Activated CD4-positive, alpha-beta T cell treated with anti-CD3 and anti-CD28 coated beads, Interleukin-2, amount 10 ng/mL, durations not matched to agents 24 days and 14 days (primary cell): ENCODE data around the gene PLA2G4B. TPM values are rescaled to one million over a fixed set of nuclear protein-coding genes. Genes with fewer than 3 reads are reported as not detected.
"Not testable (repeated sequence)": the region's sequence is repeated elsewhere in the genome, so short reads cannot be mapped to it uniquely, and the experiment has no call there.

ENCODE experiments used
- DNase-seq: peaks from one replicate; pipeline ENCODE4 v3.0.0; 2022
- H3K27ac Mint-ChIP-seq: one replicate; pipeline ENCODE4 v1.8.0; 2022; ENCODE audit warnings: mild to moderate bottlenecking, mixed read lengths
- H3K27me3 Mint-ChIP-seq: one replicate; pipeline ENCODE4 v1.8.0; 2022; ENCODE audit warnings: mixed read lengths
- H3K36me3 Mint-ChIP-seq: one replicate; pipeline ENCODE4 v1.8.0; 2022; ENCODE audit warnings: low read depth, mild to moderate bottlenecking, mixed read lengths
- H3K4me1 Mint-ChIP-seq: one replicate; pipeline ENCODE4 v1.8.0; 2021; ENCODE audit warnings: mixed read lengths
- H3K4me3 Mint-ChIP-seq: one replicate; pipeline ENCODE4 v1.8.0; 2022; ENCODE audit warnings: mild to moderate bottlenecking, moderate library complexity, mixed read lengths
- H3K9me3 Mint-ChIP-seq: one replicate; pipeline ENCODE4 v1.8.0; 2021; ENCODE audit warnings: mixed read lengths
- intact Hi-C: fragments of 100-400 bp; cut with micrococcal nuclease; formaldehyde crosslinking; loops from one replicate; pipeline ENCODE4 v1.15.1; 2023
- total RNA-seq: library from RNA; stranded (reverse); gene quantifications from 2 replicates; pipeline ENCODE4 v1.2.3, GENCODE V29; 2022

The PLA2G4B gene
- total RNA-seq, 1 donor from 2014 or later, result 8.5 TPM

DNA sequence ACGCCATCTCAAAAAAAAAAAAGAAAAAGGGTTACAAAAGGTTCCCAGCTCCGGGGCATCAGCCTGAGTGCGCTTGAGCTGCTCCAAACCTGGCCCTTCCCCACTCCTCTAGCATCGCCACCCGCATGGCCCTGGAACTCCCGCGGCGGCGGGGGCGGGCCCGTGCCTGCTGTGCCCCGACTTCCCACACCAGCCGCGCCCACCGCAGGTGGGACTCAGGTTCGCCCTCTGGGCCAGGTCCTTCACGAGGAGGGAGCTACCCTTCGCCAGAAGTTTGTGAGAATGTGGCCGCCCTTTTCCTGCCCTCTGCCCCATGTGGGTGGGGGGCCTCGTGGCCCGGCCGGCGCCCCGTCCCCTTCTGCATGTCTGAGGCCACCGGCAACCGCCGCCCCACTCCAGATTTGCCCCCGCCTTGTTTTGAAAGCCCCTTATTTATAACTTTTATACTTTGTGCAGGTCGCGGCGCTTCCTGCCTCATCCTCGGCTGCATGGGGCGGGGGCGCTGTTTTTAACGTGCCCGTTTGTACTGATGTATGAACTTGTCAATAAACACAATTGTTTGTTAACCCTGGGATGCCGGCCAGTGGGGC is 11.3 kb upstream of the PLA2G4B start:
- no peaks in the 10 kb centered on the region for H3K9me3 Mint-ChIP-seq
- H3K36me3 Mint-ChIP-seq, result peaks cover 25% of the 10 kb centered on the region
- DNase-seq, result no peak
- peaks cover 2% of the 10 kb centered on the region for H3K27me3 Mint-ChIP-seq
- peak overlapping the region; percentile 86 for H3K4me3 Mint-ChIP-seq
- H3K27ac Mint-ChIP-seq, result peak overlapping the region; percentile 87
- intact Hi-C loops, result loop anchor here (5.0 kb wide), 2 partner anchors 130 to 335 kb away; partner anchors contain the start of gene ITPKA
- H3K4me1 Mint-ChIP-seq, result peaks cover 30% of the 10 kb centered on the region

DNA sequence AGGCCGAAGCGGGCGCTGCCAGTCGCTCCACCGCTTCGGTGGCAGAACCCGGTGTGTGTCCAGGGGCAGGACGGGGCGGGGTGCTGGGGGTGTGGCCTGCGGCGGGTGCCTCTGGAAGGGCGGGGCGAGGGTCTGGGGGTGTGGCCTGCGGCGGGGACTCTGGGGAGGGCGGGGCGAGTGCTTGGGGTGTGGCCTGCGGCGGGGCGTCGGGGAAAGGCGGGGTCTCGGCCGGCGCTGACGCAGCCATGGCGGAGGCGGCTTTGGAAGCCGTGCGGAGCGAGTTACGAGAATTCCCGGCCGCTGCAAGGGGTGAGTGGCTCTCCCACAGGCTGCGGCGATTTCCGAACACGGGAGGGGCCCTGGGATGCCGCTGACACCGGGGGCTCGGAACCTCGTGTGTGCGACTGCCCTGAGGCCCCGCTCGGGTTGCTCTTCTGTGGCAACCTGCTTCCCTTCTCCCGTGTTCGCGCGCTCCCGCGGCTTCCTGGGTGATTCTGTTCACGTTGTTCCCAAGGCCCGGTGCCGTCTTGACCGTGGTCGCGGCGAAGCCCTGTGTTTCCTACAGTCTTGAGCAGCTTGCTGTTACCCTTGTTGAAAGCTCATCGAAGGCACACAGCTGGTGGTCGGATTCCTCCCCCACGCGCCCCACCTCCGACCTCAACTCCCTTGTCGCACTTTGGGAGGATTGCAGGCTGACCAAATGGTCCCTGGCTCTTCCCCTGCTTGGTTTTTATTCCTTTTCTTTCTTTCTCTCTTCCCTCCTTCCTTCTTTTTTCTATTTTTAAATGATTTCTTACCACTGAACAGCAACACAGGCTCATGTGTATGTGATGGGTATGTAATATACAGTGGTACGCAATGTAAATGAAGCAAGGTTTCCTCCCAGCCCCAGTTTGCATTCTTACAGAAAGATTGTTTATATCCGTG is 10.5 kb upstream of the PLA2G4B start, which contains the start of gene JMJD7:
TSS of gene JMJD7 (plus strand) at position 213 of the 927 bp plus-strand sequence. CDS start at position 246, 33 bp downstream.
- H3K4me3 Mint-ChIP-seq, result peak within 1 kb of the TSS; percentile 86
- peaks cover 2% of the 10 kb centered on the region for H3K27me3 Mint-ChIP-seq
- intact Hi-C loops, result loop anchor here (1.0 to 5.0 kb wide), 4 partner anchors 54 to 336 kb away; partner anchors contain the start of genes ITPKA and MAPKBP1
- H3K27ac Mint-ChIP-seq, result peak within 1 kb of the TSS; percentile 87
- peaks cover 38% of the 10 kb centered on the region for H3K4me1 Mint-ChIP-seq
- peaks cover 25% of the 10 kb centered on the region for H3K36me3 Mint-ChIP-seq
- peak; percentile 98 for DNase-seq
- no peaks in the 10 kb centered on the region for H3K9me3 Mint-ChIP-seq

DNA sequence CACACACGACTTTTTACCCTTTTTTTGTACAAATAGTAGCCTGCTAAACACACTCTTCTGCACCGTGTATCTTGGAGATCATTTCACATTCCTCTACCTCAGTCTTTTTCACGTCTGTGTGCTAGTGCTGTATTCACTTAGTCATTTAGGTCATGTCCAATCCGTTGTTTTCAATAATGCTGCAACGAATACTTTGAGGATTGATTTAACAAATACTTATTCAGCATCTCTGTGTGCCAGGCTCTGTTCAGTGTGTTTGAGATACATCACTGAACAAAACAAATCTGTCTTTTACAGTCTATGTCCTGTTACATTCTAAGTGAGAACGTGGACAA is 9.9 kb upstream of the PLA2G4B start:
- Mint-ChIP-seq H3K4me3 (peak overlapping the region; percentile 86), H3K27ac (peak overlapping the region; percentile 52), H3K9me3 (no peaks in the 10 kb centered on the region), H3K27me3 (peaks cover 2% of the 10 kb centered on the region), H3K4me1 (peaks cover 38% of the 10 kb centered on the region), H3K36me3 (peaks cover 22% of the 10 kb centered on the region)
- intact Hi-C loops, result loop anchor here (1.0 to 5.0 kb wide), 4 partner anchors 54 to 336 kb away; partner anchors contain the start of genes ITPKA and MAPKBP1
- DNase-seq, result no peak

DNA sequence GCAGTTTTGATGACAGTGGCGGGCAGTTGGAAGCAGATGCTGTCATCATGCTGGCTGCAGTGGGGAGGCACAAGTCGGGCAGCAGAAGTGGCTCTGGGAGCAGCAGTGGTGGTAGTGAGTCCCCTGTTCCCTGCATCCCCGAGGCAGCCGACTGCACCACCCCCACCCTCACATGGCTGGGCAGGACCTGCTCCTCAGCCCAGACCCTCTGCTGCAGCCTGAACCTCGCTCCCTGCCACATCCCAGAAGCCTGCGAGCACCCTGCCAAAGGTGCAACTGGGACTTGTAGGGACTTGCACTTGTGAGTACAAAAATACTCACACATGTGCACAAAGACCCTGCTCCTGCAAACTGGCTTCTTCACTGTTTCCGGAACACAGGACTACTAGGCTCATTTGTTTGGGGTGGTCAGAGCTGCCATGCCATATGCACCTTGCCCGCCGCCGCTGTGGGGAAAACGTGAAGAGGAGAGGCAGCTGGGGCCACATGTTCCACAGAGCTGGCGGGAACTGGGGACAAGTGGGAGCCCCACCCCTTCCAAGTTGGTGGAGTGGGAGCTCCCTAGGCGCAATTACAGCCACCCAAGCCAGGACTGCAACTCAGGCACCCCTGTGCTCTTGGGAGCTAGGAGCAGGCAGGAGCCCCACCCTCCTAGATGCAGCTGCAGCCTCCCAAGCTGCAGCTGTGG is 8.5 kb upstream of the PLA2G4B start:
- Mint-ChIP-seq H3K9me3 (no peaks in the 10 kb centered on the region), H3K27ac (no peak overlapping the region), H3K36me3 (peaks cover 14% of the 10 kb centered on the region), H3K27me3 (peaks cover 2% of the 10 kb centered on the region), H3K4me1 (peaks cover 38% of the 10 kb centered on the region), H3K4me3 (no peak overlapping the region)
- DNase-seq, result no peak
- intact Hi-C loops, result loop anchor here (2.0 to 5.0 kb wide), 4 partner anchors 75 to 338 kb away; partner anchors contain the start of gene ITPKA

DNA sequence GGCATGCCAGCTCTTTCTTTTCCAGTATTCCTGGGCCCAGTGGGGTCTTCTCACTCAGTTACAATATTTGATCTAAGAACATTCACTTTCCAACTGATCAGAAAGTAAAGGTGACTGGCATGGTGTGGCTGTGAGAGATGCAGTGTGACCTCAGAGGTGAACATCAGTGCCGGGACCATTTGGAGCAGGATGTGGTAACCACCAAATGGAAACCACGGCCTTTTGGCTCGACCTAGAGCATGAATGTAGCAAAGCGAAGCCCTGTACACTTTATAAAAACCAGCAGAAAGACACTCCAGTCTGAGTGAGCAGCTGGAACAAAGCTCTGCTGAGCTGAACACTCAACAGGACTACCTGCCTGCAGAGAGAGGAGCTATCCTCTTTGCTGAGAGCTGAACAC is 7.4 kb upstream of the PLA2G4B start:
- intact Hi-C loops, result loop anchor here (2.0 kb wide), 1 partner anchor 74 kb away; no protein-coding TSS in a partner anchor
- H3K27ac Mint-ChIP-seq, result peak overlapping the region; percentile 64
- not testable (repeated sequence) for H3K27me3 Mint-ChIP-seq, H3K9me3 Mint-ChIP-seq
- peak overlapping the region; percentile 54 for H3K4me3 Mint-ChIP-seq
- DNase-seq, result peak; percentile 92
- peaks cover 38% of the 10 kb centered on the region for H3K4me1 Mint-ChIP-seq
- peaks cover 13% of the 10 kb centered on the region for H3K36me3 Mint-ChIP-seq

DNA sequence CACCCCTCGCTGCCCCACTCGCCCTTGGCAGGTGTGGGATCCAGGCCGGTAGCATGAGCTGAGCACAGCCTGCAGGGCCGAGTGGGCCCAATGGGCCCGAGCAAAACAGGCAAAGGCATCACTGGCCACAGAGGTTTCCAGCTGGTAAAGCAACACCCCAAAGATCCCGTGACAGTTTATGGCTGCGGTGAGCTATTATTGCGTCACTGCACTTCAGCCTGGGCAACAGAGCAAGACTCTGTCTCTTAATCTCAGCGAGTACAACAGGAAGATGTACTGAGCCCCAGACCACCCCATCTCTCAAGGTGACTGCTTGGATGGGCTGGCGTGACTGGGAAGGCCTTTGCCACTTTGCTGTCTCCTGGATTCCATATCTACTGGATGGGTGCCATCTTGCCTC is 6.4 kb upstream of the PLA2G4B start:
- H3K27me3 Mint-ChIP-seq, result no peaks in the 10 kb centered on the region
- intact Hi-C loops, result no loop called here
- H3K27ac Mint-ChIP-seq, result no peak overlapping the region
- H3K4me3 Mint-ChIP-seq, result no peak overlapping the region
- peaks cover 35% of the 10 kb centered on the region for H3K4me1 Mint-ChIP-seq
- DNase-seq, result no peak
- peaks cover 13% of the 10 kb centered on the region for H3K36me3 Mint-ChIP-seq
- H3K9me3 Mint-ChIP-seq, result no peaks in the 10 kb centered on the region

DNA sequence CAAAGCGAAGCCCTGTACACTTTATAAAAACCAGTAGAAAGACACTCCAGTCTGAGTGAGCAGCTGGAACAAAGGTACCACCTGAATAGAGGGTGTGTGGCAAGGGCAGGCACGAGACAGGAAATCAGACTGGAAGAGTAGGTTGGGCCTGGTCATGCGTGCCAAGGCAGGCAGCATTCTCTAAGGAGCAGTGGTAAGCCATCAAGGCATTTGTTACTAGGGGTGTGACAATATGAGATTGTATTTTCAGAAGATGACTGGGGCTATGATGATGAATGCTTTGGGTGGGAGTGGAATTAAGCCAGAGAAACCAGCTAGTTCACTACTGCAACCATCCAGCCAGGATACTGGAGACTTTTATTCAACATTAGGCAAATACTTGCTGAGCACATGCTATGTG is 5.8 kb upstream of the PLA2G4B start:
- intact Hi-C loops, result no loop called here
- Mint-ChIP-seq H3K27ac (no peak overlapping the region), H3K36me3 (peaks cover 15% of the 10 kb centered on the region), H3K27me3 (no peaks in the 10 kb centered on the region), H3K4me1 (peaks cover 33% of the 10 kb centered on the region), H3K4me3 (no peak overlapping the region), H3K9me3 (no peaks in the 10 kb centered on the region)
- no peak for DNase-seq

DNA sequence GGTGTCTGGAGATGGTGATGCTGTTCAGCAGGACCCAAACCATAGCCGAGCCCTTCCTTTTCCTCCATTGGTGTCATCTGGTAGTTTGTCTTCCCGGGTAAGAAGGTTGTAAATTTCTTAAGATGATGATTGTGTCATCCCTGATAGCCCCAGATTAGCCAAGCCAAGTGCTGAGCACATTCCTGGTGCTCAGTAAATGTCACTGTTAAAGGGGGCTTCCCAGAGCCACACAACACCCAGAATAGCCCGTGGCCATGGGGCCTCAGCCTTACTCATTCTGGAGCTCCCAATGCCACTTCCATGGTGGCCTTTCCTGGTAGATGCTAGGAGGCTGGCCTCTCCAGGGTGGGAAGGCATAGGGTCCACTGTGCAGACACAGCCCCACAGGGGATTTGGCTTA is 4.6 kb upstream of the PLA2G4B start:
- no peak overlapping the region for H3K27ac Mint-ChIP-seq
- H3K27me3 Mint-ChIP-seq, result no peaks in the 10 kb centered on the region
- no peak for DNase-seq
- H3K4me3 Mint-ChIP-seq, result no peak overlapping the region
- intact Hi-C loops, result no loop called here
- H3K4me1 Mint-ChIP-seq, result peaks cover 26% of the 10 kb centered on the region
- peaks cover 15% of the 10 kb centered on the region for H3K36me3 Mint-ChIP-seq
- no peaks in the 10 kb centered on the region for H3K9me3 Mint-ChIP-seq

DNA sequence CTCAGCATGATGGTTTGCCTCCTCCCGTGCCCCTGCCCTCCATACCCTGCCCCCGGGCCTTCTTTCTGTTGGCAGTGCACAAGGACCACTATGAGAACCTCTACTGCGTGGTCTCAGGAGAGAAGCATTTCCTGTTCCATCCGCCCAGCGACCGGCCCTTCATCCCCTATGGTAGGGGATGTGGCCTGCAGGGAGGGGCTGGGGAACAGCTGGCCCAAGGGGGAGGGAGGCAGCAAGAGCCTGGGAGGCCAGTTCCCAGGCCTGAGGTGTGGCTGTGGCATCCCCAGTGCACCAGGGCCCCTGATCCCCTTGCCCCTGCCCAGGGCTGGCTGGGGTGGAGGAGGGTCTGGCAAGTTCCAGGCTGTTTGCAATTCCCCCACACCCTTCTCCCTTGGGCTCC is 2.6 kb upstream of the PLA2G4B start:
- no peak for DNase-seq
- Mint-ChIP-seq H3K4me3 (no peak overlapping the region), H3K27me3 (no peaks in the 10 kb centered on the region), H3K9me3 (no peaks in the 10 kb centered on the region), H3K4me1 (peaks cover 20% of the 10 kb centered on the region), H3K36me3 (peaks cover 13% of the 10 kb centered on the region), H3K27ac (no peak overlapping the region)
- intact Hi-C loops, result no loop called here

DNA sequence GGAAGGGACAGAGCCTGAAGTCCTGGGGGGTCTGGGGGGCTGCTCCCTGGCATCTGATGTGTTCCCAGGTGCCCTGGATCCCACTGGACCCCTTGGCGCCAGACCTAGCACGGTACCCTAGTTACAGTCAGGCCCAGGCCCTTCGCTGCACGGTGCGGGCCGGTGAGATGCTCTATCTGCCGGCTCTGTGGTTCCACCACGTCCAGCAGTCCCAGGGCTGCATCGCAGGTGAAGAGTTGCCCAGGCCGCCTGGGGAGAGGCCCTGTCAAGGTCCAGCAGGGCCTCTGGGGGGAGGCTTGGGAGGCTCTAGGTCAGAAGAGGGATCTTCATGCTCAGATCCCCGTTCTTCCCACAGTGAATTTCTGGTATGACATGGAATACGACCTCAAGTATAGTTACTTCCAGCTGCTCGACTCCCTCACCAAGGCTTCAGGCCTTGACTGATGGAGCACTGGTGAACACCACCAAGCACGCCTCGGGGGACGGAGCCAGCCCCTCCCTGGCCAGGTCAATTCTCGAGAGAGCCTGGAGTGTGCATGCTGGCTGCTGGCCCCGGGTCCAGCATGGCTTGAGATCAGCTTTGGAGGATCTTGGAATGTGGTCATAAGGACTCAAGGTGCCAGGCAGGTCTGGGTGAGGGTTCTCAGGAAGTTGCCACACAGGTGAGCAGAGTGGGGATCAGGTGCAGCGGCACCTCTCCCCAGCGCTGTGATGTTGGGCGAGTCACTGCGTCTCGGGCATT is 1.8 kb upstream of the PLA2G4B start:
- Mint-ChIP-seq H3K4me3 (no peak overlapping the region), H3K27ac (no peak overlapping the region), H3K27me3 (no peaks in the 10 kb centered on the region), H3K36me3 (peaks cover 11% of the 10 kb centered on the region), H3K9me3 (no peaks in the 10 kb centered on the region), H3K4me1 (peaks cover 12% of the 10 kb centered on the region)
- intact Hi-C loops, result no loop called here
- no peak for DNase-seq

DNA sequence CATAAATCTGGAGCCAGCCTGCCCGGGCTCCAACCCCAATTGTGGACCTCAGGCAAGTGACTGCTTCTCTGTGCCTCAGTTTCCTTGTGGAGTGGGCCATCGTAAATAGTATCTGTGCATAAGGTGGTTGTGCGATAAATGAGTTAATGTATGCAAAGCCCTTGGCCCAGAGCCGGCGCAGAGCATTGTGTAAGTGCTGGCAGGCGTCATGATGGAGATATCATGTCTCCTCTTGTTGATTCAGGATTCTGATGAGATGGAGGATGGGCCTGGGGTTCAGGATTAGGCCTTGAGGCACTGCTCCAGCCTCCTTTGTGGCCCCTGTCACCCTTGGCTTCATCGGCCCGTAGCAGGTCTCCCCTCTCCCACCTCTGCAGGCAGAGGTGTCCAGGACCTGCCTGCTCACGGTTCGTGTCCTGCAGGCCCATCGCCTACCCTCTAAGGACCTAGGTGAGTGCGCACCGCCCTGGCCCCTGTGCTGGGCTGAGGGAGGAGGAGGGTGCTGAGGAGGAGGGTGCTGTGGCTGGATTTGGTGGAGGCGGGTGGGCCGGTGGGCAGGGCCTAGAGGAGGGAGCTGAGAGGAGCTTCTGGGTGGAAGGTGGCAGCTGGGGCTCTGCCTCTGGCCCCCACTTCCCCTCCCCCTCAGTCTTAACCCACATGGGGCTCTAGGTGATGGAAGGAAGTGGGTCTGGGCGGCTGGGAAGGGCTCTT is 1.3 kb downstream of the PLA2G4B start:
- intact Hi-C loops, result no loop called here
- Mint-ChIP-seq H3K36me3 (peaks cover 8% of the 10 kb centered on the region), H3K9me3 (no peaks in the 10 kb centered on the region), H3K27me3 (no peaks in the 10 kb centered on the region), H3K4me3 (no peak overlapping the region), H3K4me1 (no peaks in the 10 kb centered on the region), H3K27ac (no peak overlapping the region)
- DNase-seq, result no peak

DNA sequence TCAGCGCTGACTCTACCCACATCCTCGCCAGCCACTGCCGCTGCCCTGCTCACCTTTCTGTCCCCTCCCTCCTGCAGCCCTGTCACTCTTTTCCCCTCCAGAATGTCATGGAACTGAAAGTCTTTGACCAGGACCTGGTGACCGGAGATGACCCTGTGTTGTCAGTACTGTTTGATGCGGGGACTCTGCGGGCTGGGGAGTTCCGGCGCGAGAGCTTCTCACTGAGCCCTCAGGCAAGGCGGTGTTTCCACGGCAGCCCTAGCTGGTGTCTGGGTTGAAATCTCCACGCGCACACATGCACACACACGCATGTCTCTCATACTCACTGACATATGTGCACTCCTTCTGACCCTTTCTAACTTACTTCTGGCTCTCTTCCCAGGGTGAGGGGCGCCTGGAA is 2.0 kb downstream of the PLA2G4B start:
- intact Hi-C loops, result no loop called here
- Mint-ChIP-seq H3K9me3 (no peaks in the 10 kb centered on the region), H3K4me3 (no peak overlapping the region), H3K36me3 (peaks cover 8% of the 10 kb centered on the region), H3K27ac (no peak overlapping the region), H3K27me3 (no peaks in the 10 kb centered on the region), H3K4me1 (no peaks in the 10 kb centered on the region)
- no peak for DNase-seq

DNA sequence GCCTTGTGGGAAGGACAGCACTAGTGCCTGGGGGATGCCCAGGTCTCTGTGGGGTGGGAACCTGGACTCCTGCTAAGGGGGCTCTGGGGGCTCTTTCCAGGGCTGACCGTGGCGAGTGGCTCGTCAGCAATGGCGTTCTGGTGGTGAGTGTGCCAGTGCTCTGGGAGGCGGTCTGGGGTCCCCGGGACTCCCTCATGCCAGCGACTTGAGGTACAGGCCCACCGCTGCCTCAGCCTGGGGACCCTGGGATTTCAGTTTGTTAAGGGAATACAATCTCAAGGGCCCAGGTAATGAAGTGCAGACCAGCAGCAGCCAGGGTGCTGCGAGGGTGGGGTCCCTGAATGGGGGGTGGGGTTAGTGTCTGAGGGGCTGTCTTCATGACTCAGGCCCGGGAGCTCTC is 2.5 kb downstream of the PLA2G4B start:
- Mint-ChIP-seq H3K36me3 (peaks cover 8% of the 10 kb centered on the region), H3K4me1 (no peaks in the 10 kb centered on the region), H3K27me3 (no peaks in the 10 kb centered on the region), H3K9me3 (no peaks in the 10 kb centered on the region), H3K27ac (no peak overlapping the region), H3K4me3 (no peak overlapping the region)
- no peak for DNase-seq
- intact Hi-C loops, result no loop called here
